ENCODE measurements around the gene CERS6. TPM values are rescaled to one million over a fixed set of nuclear protein-coding genes. Genes with fewer than 3 reads are reported as not detected.

Gene CERS6
- total RNA-seq, 3 donors from 2014 or later, result 36.4 to 46.4 (median 44.8) TPM

DNA sequence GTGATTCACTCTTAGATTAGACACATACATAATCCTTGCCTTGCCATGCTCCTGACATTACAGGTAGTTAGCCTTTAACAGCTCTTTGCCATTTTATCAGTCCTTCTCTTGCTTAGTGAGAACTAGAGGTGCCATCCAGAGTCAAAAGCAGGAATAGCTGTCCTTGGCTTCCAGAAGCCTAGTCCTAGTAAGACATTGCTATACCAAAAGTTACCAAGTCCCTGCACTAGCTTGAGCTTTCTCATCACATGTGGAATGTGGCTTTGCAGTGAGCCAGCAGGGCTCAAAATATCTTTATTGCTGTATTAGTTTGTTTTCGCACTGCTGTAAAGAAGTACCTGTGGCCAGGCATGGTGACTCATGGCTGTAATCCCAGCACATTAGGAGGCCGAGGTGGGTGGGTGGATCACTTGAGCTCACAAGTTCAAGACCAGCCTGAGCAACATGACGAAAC is 241.6 kb downstream of the CERS6 start:
- Histone ChIP-seq H3K27ac (no peak overlapping the region), H3K4me1 (no peaks in the 10 kb centered on the region), H3K27me3 (no peaks in the 10 kb centered on the region), H3K9me3 (no peaks in the 10 kb centered on the region), H3K4me3 (no peak overlapping the region), H3K36me3 (no peaks in the 10 kb centered on the region)
- no peak for DNase-seq (ENCODE audit: low spot score in 2 of 2)
- no peak for TF ChIP-seq POLR2A (IDR thresholded peaks at IDR 0.05)
- intact Hi-C loops (cut with DNase I; ENCODE audit: low total_unique reads), result no loop called here

DNA sequence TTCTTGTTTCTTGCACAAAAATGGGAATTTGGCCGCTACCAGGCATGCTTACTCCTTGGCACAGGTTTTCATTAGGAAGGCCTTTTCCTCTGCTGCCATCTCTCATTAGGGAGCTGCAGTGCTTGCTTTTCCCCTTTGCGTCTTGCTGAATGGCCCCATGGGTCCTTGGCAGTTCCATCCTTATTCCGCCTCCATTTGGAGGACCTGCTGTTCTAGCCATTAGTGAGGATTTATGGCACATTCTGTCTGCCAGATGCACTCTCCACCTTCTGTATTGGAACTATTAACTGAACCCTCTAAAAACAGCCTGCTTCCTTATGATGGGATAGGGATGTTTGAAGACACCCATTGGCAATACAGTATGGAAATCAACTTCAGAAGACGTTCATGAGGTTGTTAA is 242.9 kb downstream of the CERS6 start:
- H3K4me3 ChIP-seq, result no peak overlapping the region
- DNase-seq (ENCODE audit: low spot score in 2 of 2), result no peak
- TF ChIP-seq POLR2A (IDR thresholded peaks at IDR 0.05) (no peak), POLR2AphosphoS5 (IDR thresholded peaks at IDR 0.05) (no peak)
- TF ChIP-seq, protein P1, sequence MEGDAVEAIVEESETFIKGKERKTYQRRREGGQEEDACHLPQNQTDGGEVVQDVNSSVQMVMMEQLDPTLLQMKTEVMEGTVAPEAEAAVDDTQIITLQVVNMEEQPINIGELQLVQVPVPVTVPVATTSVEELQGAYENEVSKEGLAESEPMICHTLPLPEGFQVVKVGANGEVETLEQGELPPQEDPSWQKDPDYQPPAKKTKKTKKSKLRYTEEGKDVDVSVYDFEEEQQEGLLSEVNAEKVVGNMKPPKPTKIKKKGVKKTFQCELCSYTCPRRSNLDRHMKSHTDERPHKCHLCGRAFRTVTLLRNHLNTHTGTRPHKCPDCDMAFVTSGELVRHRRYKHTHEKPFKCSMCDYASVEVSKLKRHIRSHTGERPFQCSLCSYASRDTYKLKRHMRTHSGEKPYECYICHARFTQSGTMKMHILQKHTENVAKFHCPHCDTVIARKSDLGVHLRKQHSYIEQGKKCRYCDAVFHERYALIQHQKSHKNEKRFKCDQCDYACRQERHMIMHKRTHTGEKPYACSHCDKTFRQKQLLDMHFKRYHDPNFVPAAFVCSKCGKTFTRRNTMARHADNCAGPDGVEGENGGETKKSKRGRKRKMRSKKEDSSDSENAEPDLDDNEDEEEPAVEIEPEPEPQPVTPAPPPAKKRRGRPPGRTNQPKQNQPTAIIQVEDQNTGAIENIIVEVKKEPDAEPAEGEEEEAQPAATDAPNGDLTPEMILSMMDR (IDR thresholded peaks at IDR 0.05), result no peak
- intact Hi-C loops (cut with DNase I; ENCODE audit: low total_unique reads), result no loop called here
- no peaks in the 10 kb centered on the region for H3K27me3 ChIP-seq
- H3K27ac ChIP-seq, result no peak overlapping the region
- no peaks in the 10 kb centered on the region for H3K36me3 ChIP-seq
- H3K9me3 ChIP-seq, result no peaks in the 10 kb centered on the region
- no peaks in the 10 kb centered on the region for H3K4me1 ChIP-seq

DNA sequence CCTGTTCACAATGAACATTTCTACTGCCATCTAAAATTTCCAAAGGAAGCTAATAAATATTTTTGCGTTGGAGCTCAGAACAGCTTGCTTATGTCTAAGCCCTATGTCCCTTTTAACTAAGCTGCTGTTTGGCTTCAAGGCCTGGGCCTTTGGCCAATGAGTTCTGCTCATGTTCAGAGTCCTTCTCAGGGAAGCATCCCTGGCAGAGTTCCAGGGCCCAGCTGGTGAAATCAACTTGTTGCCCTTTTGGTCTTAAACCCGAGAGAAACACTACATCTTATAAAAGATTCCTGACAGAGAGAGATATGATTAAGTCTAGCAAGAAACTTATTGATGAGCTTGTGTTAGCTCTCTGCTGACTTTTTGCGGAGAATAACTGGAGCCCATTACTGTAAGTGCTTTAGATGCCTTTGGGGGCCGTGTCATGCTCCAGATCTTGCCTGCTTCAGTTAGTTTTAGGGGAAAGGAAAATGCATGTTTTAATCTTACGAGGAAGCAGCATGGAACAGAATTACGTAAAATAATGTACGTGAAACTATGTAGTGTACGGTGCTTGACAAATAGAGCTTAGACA is 243.9 kb downstream of the CERS6 start:
- H3K4me3 ChIP-seq, result no peak overlapping the region
- H3K27ac ChIP-seq, result no peak overlapping the region
- H3K4me1 ChIP-seq, result no peaks in the 10 kb centered on the region
- no peaks in the 10 kb centered on the region for H3K27me3 ChIP-seq
- no peaks in the 10 kb centered on the region for H3K9me3 ChIP-seq
- intact Hi-C loops (cut with DNase I; ENCODE audit: low total_unique reads), result no loop called here
- DNase-seq (ENCODE audit: low spot score in 2 of 2), result peak in 1 of 2 donors; percentile 67
- TF ChIP-seq POLR2AphosphoS5 (IDR thresholded peaks at IDR 0.05), result no peak
- TF ChIP-seq, protein P1 (IDR thresholded peaks at IDR 0.05), result no peak
- TF ChIP-seq POLR2A (IDR thresholded peaks at IDR 0.05), result no peak
- no peaks in the 10 kb centered on the region for H3K36me3 ChIP-seq

DNA sequence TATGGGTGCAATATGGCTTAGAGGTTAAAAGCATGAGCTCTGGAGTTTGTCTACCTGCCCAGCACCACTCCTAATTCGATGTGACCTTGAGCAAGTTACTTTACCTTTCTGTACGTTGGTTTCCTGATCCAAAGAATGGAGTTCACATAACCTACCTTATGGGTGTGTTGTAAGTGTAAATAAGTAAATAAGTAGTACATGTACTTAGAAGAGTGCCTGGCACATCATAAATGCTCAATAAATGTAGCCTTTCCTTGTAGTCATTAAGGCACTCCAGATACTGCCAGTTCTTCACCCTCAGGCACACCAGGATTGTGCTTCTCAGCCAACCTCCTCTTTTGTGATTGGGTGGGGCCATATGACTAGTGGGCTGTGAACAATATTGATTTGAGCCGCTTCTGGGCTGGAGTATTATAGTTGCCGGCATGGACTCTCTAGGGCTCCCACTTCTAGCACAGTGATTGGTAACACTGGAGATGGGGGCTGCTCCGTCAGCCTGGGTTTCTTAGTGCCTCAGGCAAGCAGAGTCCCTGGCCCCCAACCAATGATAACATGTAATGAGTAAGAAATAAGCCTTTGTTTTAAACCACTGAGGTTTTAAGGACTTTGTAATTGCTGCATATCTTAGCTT is 244.7 kb downstream of the CERS6 start:
- H3K4me3 ChIP-seq, result no peak overlapping the region
- no peaks in the 10 kb centered on the region for H3K9me3 ChIP-seq
- TF ChIP-seq POLR2AphosphoS5 (IDR thresholded peaks at IDR 0.05) (no peak), POLR2A (IDR thresholded peaks at IDR 0.05) (no peak)
- TF ChIP-seq, protein P1 (IDR thresholded peaks at IDR 0.05), result no peak
- H3K27ac ChIP-seq, result no peak overlapping the region
- no peaks in the 10 kb centered on the region for H3K4me1 ChIP-seq
- intact Hi-C loops (cut with DNase I; ENCODE audit: low total_unique reads), result no loop called here
- peak in 1 of 2 donors; percentile 45 for DNase-seq (ENCODE audit: low spot score in 2 of 2)
- no peaks in the 10 kb centered on the region for H3K36me3 ChIP-seq
- no peaks in the 10 kb centered on the region for H3K27me3 ChIP-seq

DNA sequence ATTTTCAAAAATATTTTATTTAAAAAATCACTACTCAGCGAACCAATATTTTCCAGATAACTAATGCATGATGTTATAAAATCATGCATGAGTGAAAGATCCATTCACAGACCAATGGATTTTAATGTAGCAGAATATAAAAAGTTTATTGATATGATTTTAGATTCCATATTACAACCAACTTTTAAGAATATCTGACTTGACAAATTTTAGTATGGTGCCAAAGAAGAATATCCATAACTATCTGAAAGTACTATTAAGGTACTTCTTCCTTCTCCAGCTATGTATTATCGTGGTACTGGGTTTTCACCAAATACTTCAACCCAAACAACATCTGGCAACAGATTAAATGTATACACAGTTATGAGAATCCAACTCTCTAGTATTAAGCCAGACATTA is 246.5 kb downstream of the CERS6 start:
- no peaks in the 10 kb centered on the region for H3K9me3 ChIP-seq
- intact Hi-C loops (cut with DNase I; ENCODE audit: low total_unique reads), result no loop called here
- H3K4me3 ChIP-seq, result no peak overlapping the region
- H3K36me3 ChIP-seq, result no peaks in the 10 kb centered on the region
- TF ChIP-seq, protein P1 (IDR thresholded peaks at IDR 0.05), result no peak
- no peak for TF ChIP-seq POLR2A (IDR thresholded peaks at IDR 0.05)
- TF ChIP-seq POLR2AphosphoS5 (IDR thresholded peaks at IDR 0.05), result no peak
- H3K4me1 ChIP-seq, result no peaks in the 10 kb centered on the region
- DNase-seq (ENCODE audit: low spot score in 2 of 2), result no peak
- no peaks in the 10 kb centered on the region for H3K27me3 ChIP-seq
- no peak overlapping the region for H3K27ac ChIP-seq

Measured in breast epithelium (tissue), 4 donors.